Astrocyte of the spinal cord (primary cell): ENCODE results near the gene MRPS7.
A peak's percentile ranks its signal among the peaks of the same experiment; 100 is the strongest.
"Not testable (repeated sequence)": the region's sequence is repeated elsewhere in the genome, so short reads cannot be mapped to it uniquely, and the experiment has no call there.

Experiments
- DNase-seq: peaks from one replicate; pipeline ENCODE4 v3.0.0; 2011; ENCODE audit warnings: low read depth, low spot score
- H3K4me3 ChIP-seq: 2 replicates; pipeline ENCODE4 v1.5.1; 2011; ENCODE audit warnings: low read depth, mild to moderate bottlenecking, low read length, moderate library complexity
- CTCF ChIP-seq: IDR thresholded peaks from 2 replicates; pipeline ENCODE4 v1.5.1; 2012; ENCODE audit warnings: low read depth, mild to moderate bottlenecking, low read length, inconsistent platforms
- in situ Hi-C: cut with HindIII; loops from 2 replicates; pipeline ENCODE4 v1.10.0; 2017; ENCODE audit warnings: low sequenced_read_pairs

Gene MRPS7

GRCh38 chr17:75285123-75285522 lies 23.4 kb downstream of the MRPS7 start:
- in situ Hi-C loops = no loop called here
- no peak overlapping the region for H3K4me3 ChIP-seq
- TF ChIP-seq CTCF = no peak
- no peak for DNase-seq

DNA sequence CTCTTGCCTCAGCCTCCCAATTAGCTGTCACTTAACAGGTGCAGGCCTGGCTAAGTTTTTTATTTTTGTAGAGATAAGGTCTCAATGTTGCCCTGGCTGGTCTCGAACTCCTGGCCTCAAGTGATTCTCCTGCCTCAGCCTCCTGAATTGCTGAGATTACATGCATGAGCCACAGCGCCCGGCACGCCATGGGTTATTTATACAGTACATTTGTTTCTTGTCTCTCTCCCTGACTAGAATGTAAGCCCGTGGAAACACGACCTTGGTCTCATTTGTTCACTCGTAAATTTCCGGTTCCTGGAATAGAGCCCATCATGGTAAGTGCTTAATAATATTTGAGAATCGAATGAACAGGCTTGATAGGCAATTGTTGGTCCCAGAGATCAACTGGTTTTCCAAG lies 25.5 kb downstream of the MRPS7 start:
- no peak overlapping the region for H3K4me3 ChIP-seq
- in situ Hi-C loops = no loop called here
- no peak for TF ChIP-seq CTCF
- no peak for DNase-seq

- peak overlapping the region; percentile 55 for H3K4me3 ChIP-seq
These were observed 26.7 kb downstream of the MRPS7 start for GRCh38 chr17:75288359-75288758.

GRCh38 chr17:75288770-75289114 lies 27.1 kb downstream of the MRPS7 start:
- in situ Hi-C loops = no loop called here
- H3K4me3 ChIP-seq = peak overlapping the region; percentile 55
- DNase-seq = no peak

More at GRCh38 chr17:75288359-75288758, 26.7 kb downstream of the MRPS7 start:
- in situ Hi-C loops = no loop called here
- no peak for TF ChIP-seq CTCF
- DNase-seq = no peak

DNA sequence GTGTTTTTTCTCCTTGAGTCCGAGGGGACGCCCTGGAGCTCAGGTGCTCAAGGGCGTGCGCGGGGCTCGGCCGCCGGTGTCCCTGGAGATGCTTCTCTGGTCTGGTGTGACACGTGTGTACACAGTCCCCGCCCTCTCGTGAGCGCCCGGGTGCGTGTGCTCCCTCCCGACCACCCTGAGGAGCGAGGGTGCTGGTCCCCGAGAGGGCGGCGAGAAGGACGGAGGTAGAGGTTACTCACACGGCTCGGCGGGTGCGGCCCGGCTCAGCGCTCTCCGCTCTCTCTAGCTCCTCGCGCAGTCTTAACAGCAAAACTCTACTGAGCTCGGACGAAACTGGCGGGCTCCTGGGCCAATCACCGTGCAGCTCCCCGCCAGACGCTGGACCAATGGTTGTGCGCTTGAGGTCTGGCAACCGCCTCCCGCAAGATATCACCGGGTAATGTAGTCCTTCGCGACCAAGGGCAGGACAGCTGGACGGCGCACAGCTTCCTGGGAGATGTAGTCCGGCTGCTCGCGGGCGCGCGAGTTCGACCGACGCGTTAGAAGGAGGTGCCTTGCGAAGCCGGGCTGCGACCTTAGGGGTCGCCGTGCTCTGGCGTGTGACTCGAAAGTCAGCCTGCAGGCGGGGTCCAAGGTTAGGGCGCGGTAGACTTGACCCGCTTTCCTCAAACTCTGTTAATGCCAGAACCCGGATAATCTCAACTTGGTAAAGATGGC lies 27.6 kb downstream of the MRPS7 start, which contains the start of gene SLC25A19:
TSS of gene SLC25A19 (minus strand) at position 319 of the 717 bp plus-strand sequence. CDS start 2,669 bp downstream, outside the sequence.
- in situ Hi-C loops = no loop called here

More at GRCh38 chr17:75288770-75289114, 27.1 kb downstream of the MRPS7 start:
- TF ChIP-seq CTCF = no peak

DNA sequence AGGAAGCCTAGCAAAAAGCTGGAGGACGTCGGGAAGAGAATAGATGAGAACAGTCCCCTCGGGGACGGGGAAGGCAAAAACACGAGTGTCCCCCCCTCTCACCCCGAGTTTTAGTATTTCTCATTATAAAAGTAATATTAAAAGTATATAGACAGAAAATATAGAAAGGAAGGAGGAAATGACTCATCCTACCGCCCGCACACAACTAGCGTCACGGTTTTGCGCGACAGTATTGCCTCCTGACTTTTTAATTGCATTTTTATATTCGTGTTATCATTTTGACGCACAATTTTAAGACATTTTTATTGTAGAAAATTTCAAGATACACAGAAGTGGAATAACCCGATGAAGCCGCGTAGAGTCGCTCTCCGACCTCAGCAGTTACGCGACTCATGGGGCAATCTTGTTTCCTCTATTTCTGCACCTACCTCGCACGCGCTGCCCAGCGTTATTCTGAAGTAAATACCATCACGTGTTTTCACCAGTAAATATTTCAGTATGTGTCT lies 28.2 kb downstream of the MRPS7 start:
- no peak for TF ChIP-seq CTCF
- in situ Hi-C loops = no loop called here
- DNase-seq = peak; percentile 68
- H3K4me3 ChIP-seq = peak overlapping the region; percentile 55

More for the DNA sequence above, 27.6 kb downstream of the MRPS7 start, which contains the start of gene SLC25A19:
- TF ChIP-seq CTCF = no peak
- DNase-seq = peak; percentile 99
- H3K4me3 ChIP-seq = peak within 1 kb of the TSS; percentile 55

- in situ Hi-C loops, DNase-seq, H3K4me3 ChIP-seq: not testable (repeated sequence)
These were observed 31.2 kb downstream of the MRPS7 start for GRCh38 chr17:75292810-75293448.
